Calu3 (cell line): ENCODE results near the gene CISTR. TPM values are rescaled to one million over a fixed set of nuclear protein-coding genes. Genes with fewer than 3 reads are reported as not detected.

Source experiments
- BruUV-seq: library from RNA; stranded (reverse); fragments of 400-500 nt; replicated peaks from 2 replicates; lab custom pipeline; 2021; lab: Mats Ljungman, UMichigan
- CTCF ChIA-PET: fragments of 300-600 bp; sonication (Branson Sonifier 250); formaldehyde crosslinking; loops from one replicate; lab custom pipeline; 2022; ENCODE audit warnings: antibody characterized with exemption; lab: Charles Lee
- DNase-seq: peaks from one replicate; pipeline ENCODE4 v3.0.0; 2022
- H3K27ac Mint-ChIP-seq: one replicate; pipeline ENCODE4 v1.8.0; 2022; ENCODE audit warnings: mixed read lengths; ENCODE audit not compliant: unreplicated experiment
- H3K27me3 Mint-ChIP-seq: one replicate; pipeline ENCODE4 v1.8.0; 2022; ENCODE audit warnings: mixed read lengths; ENCODE audit not compliant: unreplicated experiment
- H3K36me3 Mint-ChIP-seq: one replicate; pipeline ENCODE4 v1.8.0; 2022; ENCODE audit warnings: mild to moderate bottlenecking, moderate library complexity, mixed read lengths; ENCODE audit not compliant: insufficient read depth, unreplicated experiment
- H3K4me1 Mint-ChIP-seq: one replicate; pipeline ENCODE4 v1.8.0; 2022; ENCODE audit warnings: mild to moderate bottlenecking, low read depth, mixed read lengths; ENCODE audit not compliant: unreplicated experiment
- H3K4me3 Mint-ChIP-seq: one replicate; pipeline ENCODE4 v1.8.0; 2022; ENCODE audit warnings: mild to moderate bottlenecking, low read depth, moderate library complexity, mixed read lengths; ENCODE audit not compliant: unreplicated experiment
- H3K9me3 Mint-ChIP-seq: one replicate; pipeline ENCODE4 v1.8.0; 2022; ENCODE audit warnings: low read depth, mixed read lengths; ENCODE audit not compliant: unreplicated experiment
- intact Hi-C: fragments of 100-400 bp; cut with micrococcal nuclease; formaldehyde crosslinking; loops from one replicate; pipeline ENCODE4 v1.10.0; 2022; ENCODE audit not compliant: unreplicated experiment
- total RNA-seq: library from RNA; stranded (reverse); gene quantifications from 2 replicates; pipeline ENCODE4 v1.2.3, GENCODE V29; 2022
- TF ChIP-seq, protein P1 (sequence below): fragments of 200-600 bp; IDR thresholded peaks from one replicate; pipeline ENCODE4 v1.8.0; 2022; ENCODE audit warnings: antibody characterized with exemption; ENCODE audit not compliant: unreplicated experiment

CISTR gene
- total RNA-seq, 1 experiment from 2014 or later, result not detected

GRCh38 chr12:53701518-53702264, 50.1 kb downstream of the CISTR start:
- no TSS peak for BruUV-seq
- H3K9me3 Mint-ChIP-seq, result no peaks in the 10 kb centered on the region
- CTCF ChIA-PET, result interaction anchor here (0.9 to 1.4 kb wide), 4 partner anchors 32 to 500 kb away, joined by 3 to 13 read pairs (median 4); no protein-coding TSS in a partner anchor
- H3K36me3 Mint-ChIP-seq, result no peaks in the 10 kb centered on the region
- no peak overlapping the region for H3K27ac Mint-ChIP-seq
- no peak overlapping the region for H3K4me3 Mint-ChIP-seq
- intact Hi-C loops, result loop anchor here (1.0 kb wide), 1 partner anchor 45 kb away; no protein-coding TSS in a partner anchor
- peak; percentile 89 for DNase-seq
- no peaks in the 10 kb centered on the region for H3K4me1 Mint-ChIP-seq
- TF ChIP-seq, protein P1, sequence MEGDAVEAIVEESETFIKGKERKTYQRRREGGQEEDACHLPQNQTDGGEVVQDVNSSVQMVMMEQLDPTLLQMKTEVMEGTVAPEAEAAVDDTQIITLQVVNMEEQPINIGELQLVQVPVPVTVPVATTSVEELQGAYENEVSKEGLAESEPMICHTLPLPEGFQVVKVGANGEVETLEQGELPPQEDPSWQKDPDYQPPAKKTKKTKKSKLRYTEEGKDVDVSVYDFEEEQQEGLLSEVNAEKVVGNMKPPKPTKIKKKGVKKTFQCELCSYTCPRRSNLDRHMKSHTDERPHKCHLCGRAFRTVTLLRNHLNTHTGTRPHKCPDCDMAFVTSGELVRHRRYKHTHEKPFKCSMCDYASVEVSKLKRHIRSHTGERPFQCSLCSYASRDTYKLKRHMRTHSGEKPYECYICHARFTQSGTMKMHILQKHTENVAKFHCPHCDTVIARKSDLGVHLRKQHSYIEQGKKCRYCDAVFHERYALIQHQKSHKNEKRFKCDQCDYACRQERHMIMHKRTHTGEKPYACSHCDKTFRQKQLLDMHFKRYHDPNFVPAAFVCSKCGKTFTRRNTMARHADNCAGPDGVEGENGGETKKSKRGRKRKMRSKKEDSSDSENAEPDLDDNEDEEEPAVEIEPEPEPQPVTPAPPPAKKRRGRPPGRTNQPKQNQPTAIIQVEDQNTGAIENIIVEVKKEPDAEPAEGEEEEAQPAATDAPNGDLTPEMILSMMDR, result peak; percentile 83
- H3K27me3 Mint-ChIP-seq, result peaks cover 98% of the 10 kb centered on the region

DNA sequence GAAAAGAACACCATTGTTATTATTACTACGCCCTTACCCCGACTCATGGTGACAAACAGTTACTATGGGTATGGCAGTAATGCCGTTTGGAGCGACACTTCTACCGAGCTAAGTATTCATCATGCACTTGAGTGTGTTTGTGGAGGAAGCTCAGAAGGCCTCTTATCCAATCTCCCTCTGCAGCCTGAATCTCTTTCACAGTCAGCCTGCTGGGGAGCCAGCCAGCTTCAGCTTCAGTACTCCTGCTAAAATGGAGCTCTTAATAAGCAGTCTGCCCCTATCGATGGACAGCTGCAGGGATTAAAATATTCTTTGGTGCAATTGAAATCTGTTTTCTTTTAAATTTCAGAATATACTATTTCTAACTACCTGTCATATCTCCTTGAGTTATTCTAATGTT, 51.2 kb downstream of the CISTR start:
- no TSS peak for BruUV-seq
- H3K9me3 Mint-ChIP-seq, result no peaks in the 10 kb centered on the region

DNA sequence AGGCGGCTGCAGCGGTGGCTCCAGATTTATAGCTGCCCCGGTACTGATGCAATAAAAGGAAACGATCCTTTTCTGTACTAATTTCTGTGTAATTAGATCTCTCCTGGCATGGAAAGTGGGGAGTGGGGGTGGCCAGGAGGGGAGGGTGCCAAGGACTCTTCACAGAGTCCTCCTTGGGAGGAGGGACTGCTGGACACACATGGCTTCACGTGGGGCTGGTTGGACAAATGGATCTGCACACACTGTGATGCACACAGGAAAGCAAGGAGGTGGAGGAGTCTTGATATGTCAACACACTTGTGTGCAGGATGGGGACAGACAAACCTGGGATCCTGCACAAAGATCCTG, 52.1 kb downstream of the CISTR start:
- TF ChIP-seq, protein P1, result no peak
- no peak overlapping the region for H3K27ac Mint-ChIP-seq
- BruUV-seq, result no TSS peak
- H3K27me3 Mint-ChIP-seq, result peaks cover 100% of the 10 kb centered on the region
- peaks cover 5% of the 10 kb centered on the region for H3K36me3 Mint-ChIP-seq
- no peak overlapping the region for H3K4me3 Mint-ChIP-seq
- CTCF ChIA-PET, result interaction anchor here (0.8 to 1.9 kb wide), 6 partner anchors 28 to 55 kb away, joined by 3 to 8 read pairs (median 6); no protein-coding TSS in a partner anchor
- no peaks in the 10 kb centered on the region for H3K4me1 Mint-ChIP-seq
- H3K9me3 Mint-ChIP-seq, result no peaks in the 10 kb centered on the region
- intact Hi-C loops, result no loop called here
- DNase-seq, result no peak

More for the DNA sequence above, 51.2 kb downstream of the CISTR start:
- CTCF ChIA-PET, result interaction anchor here (0.6 to 1.9 kb wide), 5 partner anchors 28 to 290 kb away, joined by 3 to 8 read pairs (median 4); no protein-coding TSS in a partner anchor
- Mint-ChIP-seq H3K27me3 (peaks cover 98% of the 10 kb centered on the region), H3K4me1 (no peaks in the 10 kb centered on the region), H3K36me3 (peaks cover 5% of the 10 kb centered on the region), H3K27ac (no peak overlapping the region), H3K4me3 (no peak overlapping the region)
- no peak for DNase-seq
- intact Hi-C loops, result no loop called here
- TF ChIP-seq, protein P1, result no peak

DNA sequence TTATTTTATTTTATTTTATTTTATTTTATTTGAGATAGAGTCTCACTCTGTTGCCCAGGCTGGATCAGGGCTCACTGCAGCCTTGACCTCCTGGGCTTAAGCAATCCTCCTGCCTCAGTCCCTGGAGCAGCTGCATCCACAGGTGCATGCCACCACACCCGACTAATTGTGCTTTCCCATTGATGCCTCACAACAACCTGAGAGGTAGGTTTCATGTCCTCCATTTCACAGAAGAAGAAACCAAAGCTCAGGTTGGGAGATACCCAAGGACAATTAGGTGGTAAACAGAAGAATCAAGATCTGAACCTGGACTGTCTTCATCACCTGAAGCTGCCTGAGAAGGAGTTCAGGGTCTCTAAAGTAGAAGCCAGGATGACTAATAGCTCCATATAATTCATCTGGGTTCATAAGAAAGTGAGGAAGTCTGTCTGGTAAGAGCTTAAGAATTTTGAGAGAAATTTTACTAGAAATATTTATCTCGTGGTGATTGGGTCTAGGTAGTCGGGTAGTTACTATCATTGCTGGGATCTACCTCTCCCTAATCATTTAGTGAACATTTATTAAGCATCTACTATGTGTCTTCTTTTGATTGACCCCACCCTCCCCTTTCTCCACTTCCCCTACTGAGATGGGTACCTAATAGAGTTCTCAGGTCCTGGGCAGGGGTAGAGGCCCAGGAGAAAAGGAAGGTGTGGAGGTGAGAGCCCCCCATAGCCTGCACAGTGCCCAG, 52.7 kb downstream of the CISTR start:
- TF ChIP-seq, protein P1, result no peak
- DNase-seq, result no peak
- Mint-ChIP-seq H3K4me1 (no peaks in the 10 kb centered on the region), H3K27ac (no peak overlapping the region), H3K9me3 (no peaks in the 10 kb centered on the region), H3K4me3 (no peak overlapping the region), H3K36me3 (peaks cover 5% of the 10 kb centered on the region), H3K27me3 (peaks cover 100% of the 10 kb centered on the region)
- intact Hi-C loops, result no loop called here
- CTCF ChIA-PET, result interaction anchor here (0.6 to 1.9 kb wide), 6 partner anchors 29 to 239 kb away, joined by 3 to 7 read pairs (median 4); no protein-coding TSS in a partner anchor
- BruUV-seq, result no TSS peak
